Activated T-cell treated with anti-CD3 and anti-CD28 coated beads, Interleukin-2, amount 50 U/mL, for 72 hours (primary cell): ENCODE data around the gene PLIN3. TPM values are rescaled to one million over a fixed set of nuclear protein-coding genes. Genes with fewer than 3 reads are reported as not detected.
"Not testable (repeated sequence)": the region's sequence is repeated elsewhere in the genome, so short reads cannot be mapped to it uniquely, and the experiment has no call there.

Source experiments
- ATAC-seq, 2 donors: fragments of 150-1000 bp; cut with Tn5 transposase; replicated peaks in 1 of 2; 2 replicates each; pipeline ENCODE4 v1.10.0; 2021; ENCODE audit warnings: moderate library complexity in 2 of 2, mild to moderate bottlenecking in 1 of 2
- DNase-seq, 2 donors: peaks; one replicate each; pipeline ENCODE4 v3.0.0; 2021 to 2022; ENCODE audit warnings: mixed read lengths in 1 of 2
- H3K27ac Mint-ChIP-seq: one replicate; pipeline ENCODE4 v1.8.0; 2022; ENCODE audit warnings: mild to moderate bottlenecking, moderate library complexity, mixed read lengths
- H3K27me3 Mint-ChIP-seq: one replicate; pipeline ENCODE4 v1.8.0; 2022; ENCODE audit warnings: low read depth, mixed read lengths
- H3K36me3 Mint-ChIP-seq, 2 donors: one replicate each; pipeline ENCODE4 v1.8.0; 2022; ENCODE audit warnings: mixed read lengths in 2 of 2, mild to moderate bottlenecking in 1 of 2; ENCODE audit not compliant: insufficient read depth in 2 of 2
- H3K4me1 Mint-ChIP-seq: one replicate; pipeline ENCODE4 v1.8.0; 2022; ENCODE audit warnings: low read depth, mixed read lengths
- H3K4me3 Mint-ChIP-seq, 2 donors: one replicate each; pipeline ENCODE4 v1.8.0; 2022; ENCODE audit warnings: mild to moderate bottlenecking in 2 of 2, mixed read lengths in 2 of 2, moderate library complexity in 2 of 2
- H3K9me3 Mint-ChIP-seq, 2 donors: one replicate each; pipeline ENCODE4 v1.8.0; 2022; ENCODE audit warnings: mixed read lengths in 2 of 2
- total RNA-seq, 2 donors: library from RNA; stranded (reverse); gene quantifications; one replicate each; pipeline ENCODE4 v1.2.3, GENCODE V29; 2022

The PLIN3 gene
- total RNA-seq, 2 donors from 2014 or later, result 43.7 to 44.6 TPM

GRCh38 chr19:4806384-4806783, 61.1 kb downstream of the PLIN3 start:
- no peak for ATAC-seq
- Mint-ChIP-seq H3K4me3 (no peak overlapping the region), H3K36me3 (no peaks in the 10 kb centered on the region)

DNA sequence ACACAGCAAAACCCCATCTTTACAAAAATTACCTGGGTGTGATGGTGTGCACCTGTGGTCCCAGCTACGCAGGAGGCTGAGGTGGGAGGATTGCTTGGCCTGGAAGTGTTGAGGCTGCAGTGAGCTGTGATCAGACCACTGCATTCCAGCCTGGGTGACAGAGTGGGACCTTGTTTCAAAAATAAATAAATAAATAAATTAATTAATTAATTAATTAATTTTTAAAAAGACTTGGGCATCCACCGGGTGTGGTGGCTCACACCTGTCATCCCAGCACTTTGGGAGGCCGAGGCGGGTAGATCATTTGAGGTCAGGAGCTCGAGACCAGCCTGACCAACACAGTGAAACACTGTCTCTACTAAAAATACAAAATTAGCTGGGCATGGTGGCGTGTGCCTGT, 62.3 kb downstream of the PLIN3 start:
- H3K4me3 Mint-ChIP-seq, ATAC-seq, H3K4me1 Mint-ChIP-seq, H3K27ac Mint-ChIP-seq, H3K9me3 Mint-ChIP-seq, H3K36me3 Mint-ChIP-seq, DNase-seq, H3K27me3 Mint-ChIP-seq: not testable (repeated sequence)

More at GRCh38 chr19:4806384-4806783, 61.1 kb downstream of the PLIN3 start:
- no peak for DNase-seq
- no peaks in the 10 kb centered on the region for H3K27me3 Mint-ChIP-seq
- H3K4me1 Mint-ChIP-seq, result peaks cover 4% of the 10 kb centered on the region
- H3K9me3 Mint-ChIP-seq, result no peaks in the 10 kb centered on the region
- no peak overlapping the region for H3K27ac Mint-ChIP-seq

- peak; percentile 77 to 82 for DNase-seq
- no peak overlapping the region for H3K27ac Mint-ChIP-seq
- peak; percentile 89 to 93 for ATAC-seq
- peak overlapping the region in 1 of 2 donors; percentile 40 for H3K4me3 Mint-ChIP-seq
- H3K36me3 Mint-ChIP-seq, result no peaks in the 10 kb centered on the region
- no peaks in the 10 kb centered on the region for H3K4me1 Mint-ChIP-seq
- no peaks in the 10 kb centered on the region for H3K9me3 Mint-ChIP-seq
- H3K27me3 Mint-ChIP-seq, result no peaks in the 10 kb centered on the region
Measured at GRCh38 chr19:4803736-4804695, 63.5 kb downstream of the PLIN3 start.

DNA sequence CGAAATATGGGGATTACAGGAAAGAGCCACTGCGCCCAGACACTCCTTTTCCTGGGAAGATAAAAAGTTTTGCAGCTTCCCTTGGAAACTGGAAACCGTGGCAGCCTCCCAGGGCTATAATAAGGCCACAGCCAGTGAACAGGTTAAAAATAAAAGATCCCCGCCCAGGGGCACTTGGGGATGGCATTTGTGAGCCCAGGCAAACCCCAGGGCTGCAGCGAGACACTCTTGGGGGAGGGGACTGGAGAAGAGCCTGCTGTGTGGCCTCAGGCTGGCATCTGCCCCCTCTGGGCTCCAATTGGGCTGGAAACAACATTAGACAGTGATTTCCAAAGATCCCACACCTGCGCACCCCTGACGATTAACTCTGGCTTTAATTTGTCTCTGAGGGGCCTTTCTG, 64.8 kb downstream of the PLIN3 start:
- Mint-ChIP-seq H3K9me3 (no peaks in the 10 kb centered on the region), H3K27me3 (no peaks in the 10 kb centered on the region), H3K4me3 (no peak overlapping the region), H3K27ac (no peak overlapping the region), H3K36me3 (peaks cover 0 to under 1% of the 10 kb centered on the region in 2 donors), H3K4me1 (no peaks in the 10 kb centered on the region)
- ATAC-seq (no peak), DNase-seq (no peak)

DNA sequence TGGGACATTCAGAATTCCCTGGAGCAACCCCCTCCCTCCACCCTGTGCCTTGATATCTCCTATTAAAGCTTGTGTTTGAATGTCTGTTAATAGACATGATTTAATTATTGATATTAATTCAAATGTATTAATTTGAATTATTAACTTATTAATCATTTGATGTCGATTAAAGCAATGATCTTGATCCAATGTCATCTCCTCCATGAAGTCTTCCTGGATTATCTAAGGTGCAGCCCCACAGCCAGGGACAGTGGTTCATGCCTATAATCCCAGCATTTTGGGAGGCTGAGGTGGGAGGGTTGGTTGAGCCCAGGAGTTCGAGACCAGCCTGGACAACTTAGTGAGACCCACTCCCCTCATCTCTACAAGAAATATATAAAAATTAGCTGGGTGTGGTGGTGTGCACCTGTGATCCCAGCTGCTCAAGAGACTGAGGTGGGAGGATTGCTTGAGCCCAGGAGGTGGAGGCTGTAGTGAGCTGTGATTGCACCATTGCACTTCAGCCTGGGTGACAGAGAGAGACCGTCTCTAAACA, 66.3 kb downstream of the PLIN3 start:
- DNase-seq (no peak), ATAC-seq (no peak)
- H3K9me3 Mint-ChIP-seq, result no peaks in the 10 kb centered on the region
- peaks cover 2 to 7% of the 10 kb centered on the region in 2 donors for H3K36me3 Mint-ChIP-seq
- H3K27me3 Mint-ChIP-seq, result no peaks in the 10 kb centered on the region
- no peak overlapping the region for H3K27ac Mint-ChIP-seq
- H3K4me3 Mint-ChIP-seq, result no peak overlapping the region
- H3K4me1 Mint-ChIP-seq, result peaks cover 8% of the 10 kb centered on the region

- H3K4me1 Mint-ChIP-seq, result peaks cover 13% of the 10 kb centered on the region
- DNase-seq (no peak), ATAC-seq (no peak)
- H3K27me3 Mint-ChIP-seq, result no peaks in the 10 kb centered on the region
- no peak overlapping the region for H3K4me3 Mint-ChIP-seq
- H3K9me3 Mint-ChIP-seq, result no peaks in the 10 kb centered on the region
- H3K36me3 Mint-ChIP-seq, result peaks cover 2 to 7% of the 10 kb centered on the region in 2 donors
- H3K27ac Mint-ChIP-seq, result no peak overlapping the region
Measured at GRCh38 chr19:4800591-4801081, 66.8 kb downstream of the PLIN3 start.

DNA sequence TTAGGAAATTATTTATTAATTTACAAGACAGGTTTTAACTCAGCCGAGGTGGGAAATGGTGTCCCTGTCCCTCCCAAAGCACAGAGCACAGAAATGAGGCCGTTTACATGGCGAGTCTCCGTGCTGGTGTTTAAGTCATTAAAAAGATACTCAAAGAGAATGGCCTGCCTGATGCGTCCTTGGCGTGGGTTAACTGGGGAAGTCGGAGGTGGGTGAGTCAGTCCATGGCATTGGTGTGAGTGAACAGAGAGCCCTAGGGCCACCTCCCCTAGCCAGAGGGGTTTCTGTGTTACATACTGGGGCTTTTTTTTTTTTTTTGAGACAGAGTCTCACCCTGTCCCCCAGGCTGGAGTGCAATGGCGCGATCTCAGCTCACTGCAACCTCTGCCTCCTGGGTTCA, 72.1 kb downstream of the PLIN3 start:
- ATAC-seq (no peak), DNase-seq (no peak)
- Mint-ChIP-seq H3K36me3 (peaks cover 2 to 12% of the 10 kb centered on the region in 2 donors), H3K9me3 (no peaks in the 10 kb centered on the region), H3K27ac (no peak overlapping the region), H3K27me3 (no peaks in the 10 kb centered on the region), H3K4me1 (peaks cover 49% of the 10 kb centered on the region), H3K4me3 (no peak overlapping the region)

- peak overlapping the region; percentile 52 to 55 for H3K4me3 Mint-ChIP-seq
- no peak for ATAC-seq
- DNase-seq, result no peak
- H3K27me3 Mint-ChIP-seq, result no peaks in the 10 kb centered on the region
- H3K36me3 Mint-ChIP-seq, result peaks cover 2 to 12% of the 10 kb centered on the region in 2 donors
- peaks cover 49% of the 10 kb centered on the region for H3K4me1 Mint-ChIP-seq
- peak overlapping the region; percentile 54 for H3K27ac Mint-ChIP-seq
- H3K9me3 Mint-ChIP-seq, result no peaks in the 10 kb centered on the region
Measured at GRCh38 chr19:4794971-4795370, 72.5 kb downstream of the PLIN3 start.

DNA sequence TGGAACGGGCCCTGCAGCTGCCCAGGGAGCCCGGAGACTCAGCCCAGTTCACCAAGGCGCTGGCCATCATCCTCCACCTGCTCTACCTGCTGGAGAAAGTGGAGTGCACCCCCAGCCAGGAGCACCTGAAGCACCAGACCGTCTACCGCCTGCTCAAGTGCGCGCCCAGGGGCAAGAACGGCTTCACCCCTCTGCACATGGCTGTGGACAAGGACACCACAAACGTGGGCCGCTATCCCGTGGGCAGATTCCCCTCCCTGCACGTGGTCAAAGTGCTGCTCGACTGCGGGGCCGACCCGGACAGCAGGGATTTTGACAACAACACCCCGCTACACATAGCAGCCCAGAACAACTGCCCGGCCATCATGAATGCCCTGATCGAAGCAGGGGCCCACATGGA, 74.2 kb downstream of the PLIN3 start:
- peaks cover 2 to 12% of the 10 kb centered on the region in 2 donors for H3K36me3 Mint-ChIP-seq
- ATAC-seq, H3K9me3 Mint-ChIP-seq, H3K27me3 Mint-ChIP-seq, H3K27ac Mint-ChIP-seq, DNase-seq: not testable (repeated sequence)
- H3K4me3 Mint-ChIP-seq, result peak overlapping the region; percentile 79 to 91
- H3K4me1 Mint-ChIP-seq, result peaks cover 49% of the 10 kb centered on the region

DNA sequence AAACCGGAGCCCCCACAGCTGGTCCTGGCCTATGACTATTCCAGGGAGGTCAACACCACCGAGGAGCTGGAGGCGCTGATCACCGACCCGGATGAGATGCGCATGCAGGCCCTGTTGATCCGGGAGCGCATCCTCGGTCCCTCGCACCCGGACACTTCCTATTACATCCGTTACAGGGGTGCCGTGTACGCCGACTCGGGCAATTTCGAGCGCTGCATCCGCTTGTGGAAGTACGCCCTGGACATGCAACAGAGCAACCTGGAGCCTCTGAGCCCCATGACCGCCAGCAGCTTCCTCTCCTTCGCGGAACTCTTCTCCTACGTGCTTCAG, 74.6 kb downstream of the PLIN3 start:
- not testable (repeated sequence) for H3K27ac Mint-ChIP-seq, DNase-seq, ATAC-seq, H3K27me3 Mint-ChIP-seq, H3K9me3 Mint-ChIP-seq
- Mint-ChIP-seq H3K4me1 (peaks cover 49% of the 10 kb centered on the region), H3K4me3 (peak overlapping the region; percentile 79 to 91), H3K36me3 (peaks cover 2 to 12% of the 10 kb centered on the region in 2 donors)

- H3K9me3 Mint-ChIP-seq, DNase-seq, H3K27ac Mint-ChIP-seq, H3K36me3 Mint-ChIP-seq, ATAC-seq, H3K27me3 Mint-ChIP-seq: not testable (repeated sequence)
- Mint-ChIP-seq H3K4me1 (peaks cover 49% of the 10 kb centered on the region), H3K4me3 (peak overlapping the region; percentile 79 to 91)
Measured at GRCh38 chr19:4792019-4792865, 75.2 kb downstream of the PLIN3 start.

- ATAC-seq (peak; percentile 93 to 94), DNase-seq (peak; percentile 99)
- no peaks in the 10 kb centered on the region for H3K27me3 Mint-ChIP-seq
- H3K9me3 Mint-ChIP-seq, result no peaks in the 10 kb centered on the region
- peak within 1 kb of the TSS; percentile 52 for H3K27ac Mint-ChIP-seq
- peaks cover 43% of the 10 kb centered on the region for H3K4me1 Mint-ChIP-seq
- H3K36me3 Mint-ChIP-seq, result peaks cover 0 to 6% of the 10 kb centered on the region in 2 donors
- H3K4me3 Mint-ChIP-seq, result peak within 1 kb of the TSS; percentile 79 to 91
Measured at GRCh38 chr19:4791183-4792018, 76.1 kb downstream of the PLIN3 start, which contains the start of gene FEM1A. Gene FEM1A, plus strand, starts transcription at chr19:4791734. Its CDS starts 121 bp downstream, at chr19:4791855.
